HG03565 (cell line): Measurements from ENCODE around the gene GTPBP1.

Experiments
- ATAC-seq: cut with Tn5 transposase; IDR thresholded peaks from one replicate; pipeline ENCODE4 v1.9.1; 2021; ENCODE audit warnings: mild to moderate bottlenecking, moderate library complexity; ENCODE audit not compliant: unreplicated experiment

GTPBP1 gene

GRCh38 chr22:38739300-38740055 is 33.7 kb downstream of the GTPBP1 start:
- ATAC-seq: no peak

- no peak for ATAC-seq
Observed at GRCh38 chr22:38740116-38740723, 34.5 kb downstream of the GTPBP1 start.

- ATAC-seq: no peak
Observed at GRCh38 chr22:38740754-38741153, 35.0 kb downstream of the GTPBP1 start.

GRCh38 chr22:38741166-38741565 is 35.4 kb downstream of the GTPBP1 start:
- ATAC-seq: no peak

GRCh38 chr22:38741576-38741975 is 35.8 kb downstream of the GTPBP1 start:
- ATAC-seq: no peak

- ATAC-seq: no peak
Observed at GRCh38 chr22:38742176-38742942, 36.6 kb downstream of the GTPBP1 start.

- no peak for ATAC-seq
Observed at GRCh38 chr22:38744981-38745380, 39.2 kb downstream of the GTPBP1 start.

- ATAC-seq: no peak
Observed at GRCh38 chr22:38745676-38746460, 40.1 kb downstream of the GTPBP1 start.

- no peak for ATAC-seq
Observed at GRCh38 chr22:38748487-38749136, 42.9 kb downstream of the GTPBP1 start.

- ATAC-seq: no peak
Observed at GRCh38 chr22:38750104-38750503, 44.4 kb downstream of the GTPBP1 start.

- no peak for ATAC-seq
Observed at GRCh38 chr22:38750638-38751037, 44.9 kb downstream of the GTPBP1 start.

- no peak for ATAC-seq
Observed at GRCh38 chr22:38751066-38751421, 45.3 kb downstream of the GTPBP1 start.

GRCh38 chr22:38751422-38752346 is 45.9 kb downstream of the GTPBP1 start:
- ATAC-seq: no peak

GRCh38 chr22:38753948-38754750 is 48.4 kb downstream of the GTPBP1 start:
- ATAC-seq: no peak

GRCh38 chr22:38754751-38755154 is 49.0 kb downstream of the GTPBP1 start:
- ATAC-seq: no peak

GRCh38 chr22:38755155-38755910 is 49.6 kb downstream of the GTPBP1 start:
- peak; percentile 23 for ATAC-seq

- peak; percentile 59 for ATAC-seq
Observed at GRCh38 chr22:38755911-38756532, 50.3 kb downstream of the GTPBP1 start, which contains the start of gene SUN2. TSS of gene SUN2 (minus strand) at chr22:38755998. CDS start at chr22:38752628, 3,370 bp downstream.
